Hypothalamus (tissue), 51 donors: Measurements from ENCODE around the gene OR51V1.

Source experiments
- DNase-seq, 51 donors: peaks; one replicate each; lab custom pipeline; 2025; lab: John Stamatoyannopoulos, UW

OR51V1 gene

GRCh38 chr11:5232176-5232575, 31.7 kb upstream of the OR51V1 start:
- DNase-seq: no peak

DNA sequence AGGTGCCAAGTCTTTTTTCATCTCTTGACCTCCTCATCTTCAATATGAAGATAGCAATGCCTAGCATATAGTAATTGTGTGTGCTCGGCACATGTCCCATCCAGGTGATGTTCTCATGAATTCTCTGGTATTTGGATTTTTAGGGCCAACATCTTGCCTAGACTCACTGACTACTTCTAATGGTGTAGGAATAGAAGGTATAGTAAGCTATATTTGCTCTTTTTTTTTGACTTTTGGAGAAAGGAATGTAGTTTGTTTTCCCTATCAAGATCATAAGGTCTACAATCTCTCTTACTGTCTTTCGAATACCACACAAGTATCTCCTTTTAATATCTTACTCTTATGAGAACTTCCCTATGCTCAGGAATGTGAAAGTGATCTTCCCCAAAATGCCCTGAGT, 30.6 kb upstream of the OR51V1 start:
- no peak for DNase-seq

DNA sequence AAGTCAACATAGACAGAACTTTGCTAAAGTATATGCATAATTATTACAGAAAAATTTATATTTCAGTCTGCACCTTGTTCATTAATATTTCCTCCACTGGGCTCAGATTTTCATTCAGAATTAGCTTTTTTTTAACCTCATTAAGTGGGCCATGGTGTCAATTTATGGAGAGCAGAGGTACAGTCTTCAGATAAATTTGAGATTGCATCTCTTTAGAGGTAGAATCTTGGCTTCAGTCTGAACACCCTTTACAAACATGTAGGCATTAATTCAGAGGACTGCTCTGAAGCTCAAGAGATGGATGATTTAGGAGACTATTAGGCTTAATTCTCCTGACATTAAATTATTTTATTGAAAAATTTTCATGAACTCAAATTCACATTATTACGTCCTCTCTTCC, 29.8 kb upstream of the OR51V1 start:
- DNase-seq: no peak

GRCh38 chr11:5229796-5230195, 29.3 kb upstream of the OR51V1 start:
- DNase-seq: no peak

DNA sequence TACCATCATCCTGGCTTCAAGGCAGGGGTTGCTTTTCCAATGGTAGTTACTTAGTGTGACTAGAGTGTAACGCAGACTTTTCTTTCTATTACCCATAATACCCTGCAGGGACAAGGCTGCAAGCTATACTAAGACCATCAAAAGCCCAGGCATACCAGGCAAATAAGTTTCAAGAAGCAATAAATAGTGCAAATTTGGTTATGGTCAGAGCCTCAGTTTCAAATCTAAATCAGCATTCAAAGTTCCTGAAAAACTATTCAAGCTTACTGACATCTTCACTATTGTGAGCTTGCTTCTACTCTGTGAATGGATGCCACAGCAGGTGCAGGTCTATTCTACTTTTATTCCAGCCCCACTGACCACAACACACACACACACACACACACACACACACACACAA, 28.9 kb upstream of the OR51V1 start:
- DNase-seq: no peak

DNA sequence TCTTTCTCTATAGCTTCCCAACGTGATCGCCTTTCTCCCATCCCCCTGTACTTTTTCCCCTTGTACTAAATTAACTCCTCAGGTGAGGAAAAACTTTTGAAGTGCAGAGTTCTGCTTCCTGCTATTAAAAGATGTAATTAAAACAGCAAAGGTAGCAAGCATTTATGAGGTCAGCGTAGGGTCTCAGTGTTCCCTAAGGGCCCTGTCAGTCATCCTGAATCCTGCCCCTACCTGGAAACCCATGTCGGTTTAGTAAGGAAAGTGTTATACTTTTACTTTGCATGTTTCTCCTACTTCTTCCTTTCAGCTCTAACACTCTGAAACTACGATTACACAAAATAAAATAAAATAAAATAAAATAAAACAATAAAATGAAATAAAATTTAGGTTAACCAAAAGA, 27.6 kb upstream of the OR51V1 start:
- no peak for DNase-seq

GRCh38 chr11:5227681-5228080, 27.2 kb upstream of the OR51V1 start:
- DNase-seq: no peak

DNA sequence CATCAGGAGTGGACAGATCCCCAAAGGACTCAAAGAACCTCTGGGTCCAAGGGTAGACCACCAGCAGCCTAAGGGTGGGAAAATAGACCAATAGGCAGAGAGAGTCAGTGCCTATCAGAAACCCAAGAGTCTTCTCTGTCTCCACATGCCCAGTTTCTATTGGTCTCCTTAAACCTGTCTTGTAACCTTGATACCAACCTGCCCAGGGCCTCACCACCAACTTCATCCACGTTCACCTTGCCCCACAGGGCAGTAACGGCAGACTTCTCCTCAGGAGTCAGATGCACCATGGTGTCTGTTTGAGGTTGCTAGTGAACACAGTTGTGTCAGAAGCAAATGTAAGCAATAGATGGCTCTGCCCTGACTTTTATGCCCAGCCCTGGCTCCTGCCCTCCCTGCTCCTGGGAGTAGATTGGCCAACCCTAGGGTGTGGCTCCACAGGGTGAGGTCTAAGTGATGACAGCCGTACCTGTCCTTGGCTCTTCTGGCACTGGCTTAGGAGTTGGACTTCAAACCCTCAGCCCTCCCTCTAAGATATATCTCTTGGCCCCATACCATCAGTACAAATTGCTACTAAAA, 26.3 kb upstream of the OR51V1 start, which contains the start of gene HBB:
Gene HBB, minus strand, starts transcription at position 340 of the 579 bp plus-strand sequence. Its CDS starts 50 bp downstream, at position 290.
- no peak for DNase-seq

DNA sequence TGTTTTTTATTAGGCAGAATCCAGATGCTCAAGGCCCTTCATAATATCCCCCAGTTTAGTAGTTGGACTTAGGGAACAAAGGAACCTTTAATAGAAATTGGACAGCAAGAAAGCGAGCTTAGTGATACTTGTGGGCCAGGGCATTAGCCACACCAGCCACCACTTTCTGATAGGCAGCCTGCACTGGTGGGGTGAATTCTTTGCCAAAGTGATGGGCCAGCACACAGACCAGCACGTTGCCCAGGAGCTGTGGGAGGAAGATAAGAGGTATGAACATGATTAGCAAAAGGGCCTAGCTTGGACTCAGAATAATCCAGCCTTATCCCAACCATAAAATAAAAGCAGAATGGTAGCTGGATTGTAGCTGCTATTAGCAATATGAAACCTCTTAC, 25.0 kb upstream of the OR51V1 start:
- DNase-seq: no peak

- DNase-seq: no peak
Measured at GRCh38 chr11:5224538-5225479, 24.3 kb upstream of the OR51V1 start.

GRCh38 chr11:5223686-5224085, 23.2 kb upstream of the OR51V1 start:
- no peak for DNase-seq

DNA sequence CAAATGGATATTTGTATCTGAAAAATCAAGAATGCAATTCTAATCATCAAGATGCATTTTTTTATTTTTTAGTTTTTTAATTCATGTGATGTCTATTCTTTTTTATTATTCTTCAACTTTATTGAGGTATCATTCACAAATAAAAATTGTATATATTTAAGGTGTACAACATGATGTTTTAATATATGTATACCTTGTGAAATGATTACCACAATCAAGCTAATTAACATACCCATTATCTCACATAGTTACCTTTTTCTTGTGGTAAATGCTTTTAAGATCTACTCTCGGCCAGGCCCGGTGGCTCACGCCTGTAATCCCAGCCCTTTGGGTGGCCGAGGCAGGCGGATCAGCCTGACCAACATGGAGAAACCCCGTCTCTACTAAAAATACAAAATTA, 22.7 kb upstream of the OR51V1 start:
- DNase-seq: no peak

- DNase-seq: no peak
Measured at GRCh38 chr11:5210376-5210885, 9.9 kb upstream of the OR51V1 start.

DNA sequence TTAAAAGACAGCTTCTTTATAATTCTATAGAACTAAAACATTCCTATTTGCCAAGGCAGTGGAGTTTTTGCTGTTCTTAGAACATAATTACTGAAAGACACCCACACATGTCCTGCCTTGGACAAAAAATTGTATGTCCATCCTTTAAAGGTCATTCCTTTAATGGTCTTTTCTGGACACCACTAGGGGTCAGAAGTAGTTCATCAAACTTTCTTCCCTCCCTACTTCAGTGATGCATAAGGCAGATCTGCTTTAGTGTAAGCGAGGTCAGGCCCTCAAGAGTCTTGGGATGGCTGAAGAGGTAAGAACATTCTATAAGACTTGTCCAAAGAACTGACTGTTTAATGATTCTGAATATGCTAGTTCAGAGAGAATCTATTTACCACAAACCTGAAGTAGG, 4.3 kb upstream of the OR51V1 start:
- DNase-seq: no peak

DNA sequence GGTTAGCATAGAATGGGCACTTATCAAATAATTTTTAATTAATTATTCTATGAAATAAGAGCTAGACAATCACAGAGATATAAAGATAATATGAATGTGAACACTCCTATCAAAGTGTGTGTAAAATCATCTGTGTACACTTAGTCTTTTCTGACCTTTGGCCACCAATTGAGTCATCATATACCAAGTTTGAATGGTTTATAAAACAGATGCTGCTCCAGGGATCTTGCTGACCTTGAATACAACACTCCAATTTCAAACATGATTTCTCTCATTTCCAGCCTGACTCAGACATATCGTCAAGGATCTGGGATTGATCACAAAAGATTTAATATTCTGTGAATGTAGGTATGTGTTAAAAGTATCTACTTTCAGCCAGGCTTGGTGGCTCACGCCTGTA, 2.9 kb upstream of the OR51V1 start:
- DNase-seq: no peak

- DNase-seq: no peak
Measured at GRCh38 chr11:5198285-5198684, 2.2 kb downstream of the OR51V1 start.

GRCh38 chr11:5197536-5197935, 2.9 kb downstream of the OR51V1 start:
- DNase-seq: no peak

GRCh38 chr11:5196731-5197130, 3.8 kb downstream of the OR51V1 start:
- DNase-seq: no peak

GRCh38 chr11:5196067-5196466, 4.4 kb downstream of the OR51V1 start:
- DNase-seq: no peak

DNA sequence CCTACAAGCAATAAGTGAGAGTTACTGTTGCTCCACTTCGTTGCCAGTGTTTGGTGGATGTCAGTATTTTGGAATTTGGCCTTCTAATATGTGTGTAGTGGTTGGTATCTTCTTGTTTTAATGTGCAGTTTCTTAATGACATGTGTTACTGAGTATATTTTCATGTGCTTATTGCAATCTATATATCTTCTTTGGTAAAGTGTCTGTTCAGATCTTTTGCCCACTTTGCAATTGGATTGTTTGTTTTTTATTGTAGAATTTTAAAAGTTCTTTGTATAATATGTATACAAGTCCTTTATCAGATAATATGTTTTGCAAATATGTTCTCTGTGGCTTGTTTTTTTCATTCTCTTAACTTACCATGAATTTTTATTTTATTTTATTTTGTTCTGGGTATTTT, 7.7 kb downstream of the OR51V1 start:
- no peak for DNase-seq

DNA sequence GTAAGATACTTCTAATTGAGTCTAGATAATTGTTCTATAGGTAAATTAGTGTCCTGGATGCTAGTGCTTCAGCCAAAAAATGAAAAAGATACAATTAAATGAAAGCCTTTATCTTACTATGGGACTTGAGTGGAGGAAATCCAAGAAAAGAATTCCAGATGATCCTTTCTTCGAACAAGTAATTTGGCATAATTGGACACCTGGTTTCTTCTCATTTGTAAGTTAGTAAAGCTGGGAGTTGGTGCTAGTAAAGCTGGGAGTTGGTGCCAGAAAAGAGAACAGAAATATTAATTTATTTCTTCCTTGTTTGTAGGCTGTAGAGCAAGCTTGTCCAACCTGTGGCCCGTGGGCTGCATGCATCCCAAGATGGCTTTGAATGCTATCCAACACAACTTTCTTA, 12.3 kb downstream of the OR51V1 start:
- no peak for DNase-seq
